ENCODE data around the gene MARK3. TPM values are rescaled to one million over a fixed set of nuclear protein-coding genes. Genes with fewer than 3 reads are reported as not detected.
"Not testable (repeated sequence)": the region's sequence is repeated elsewhere in the genome, so short reads cannot be mapped to it uniquely, and the experiment has no call there.

Gene MARK3
- total RNA-seq, 2 experiments from 2014 or later, result 76.0 to 84.2 TPM

- peaks cover 9% of the 10 kb centered on the region for H3K27me3 Mint-ChIP-seq
- no peak overlapping the region for H3K27ac Mint-ChIP-seq
- CTCF ChIA-PET, result no interaction called here
- POLR2A ChIA-PET, result interaction anchor here (7.7 kb wide), 1 partner anchor 14 kb away, joined by 69 read pairs; the partner anchor contains the start of gene EIF5
- no peaks in the 10 kb centered on the region for H3K9me3 Mint-ChIP-seq
- peaks cover 20% of the 10 kb centered on the region for H3K36me3 Mint-ChIP-seq (ENCODE audit: low read depth)
- H3K4me3 Mint-ChIP-seq, result no peak overlapping the region
- no peak for DNase-seq
- H3K4me1 Mint-ChIP-seq, result peaks cover 1% of the 10 kb centered on the region
Observed at GRCh38 chr14:103348154-103348553, 37.1 kb upstream of the MARK3 start.

- Mint-ChIP-seq H3K27ac (no peak overlapping the region), H3K4me1 (peaks cover 1% of the 10 kb centered on the region), H3K4me3 (no peak overlapping the region), H3K36me3 (ENCODE audit: low read depth) (peaks cover 2% of the 10 kb centered on the region), H3K9me3 (no peaks in the 10 kb centered on the region), H3K27me3 (peaks cover 13% of the 10 kb centered on the region)
- no peak for DNase-seq
- CTCF ChIA-PET, result no interaction called here
- POLR2A ChIA-PET, result no interaction called here
Observed at GRCh38 chr14:103349982-103350381, 35.2 kb upstream of the MARK3 start.

GRCh38 chr14:103353362-103353761, 31.9 kb upstream of the MARK3 start:
- no peak for DNase-seq
- Mint-ChIP-seq H3K9me3 (no peaks in the 10 kb centered on the region), H3K27ac (no peak overlapping the region), H3K27me3 (peaks cover 15% of the 10 kb centered on the region), H3K4me3 (no peak overlapping the region), H3K36me3 (ENCODE audit: low read depth) (no peaks in the 10 kb centered on the region), H3K4me1 (peaks cover 9% of the 10 kb centered on the region)
- ChIA-PET CTCF (no interaction called here), POLR2A (no interaction called here)

GRCh38 chr14:103354141-103354540, 31.1 kb upstream of the MARK3 start:
- Mint-ChIP-seq H3K27me3 (peaks cover 15% of the 10 kb centered on the region), H3K4me3 (no peak overlapping the region), H3K36me3 (ENCODE audit: low read depth) (no peaks in the 10 kb centered on the region), H3K9me3 (no peaks in the 10 kb centered on the region), H3K27ac (no peak overlapping the region), H3K4me1 (peaks cover 9% of the 10 kb centered on the region)
- DNase-seq, result no peak
- POLR2A ChIA-PET, result interaction anchor here (0.7 to 1.2 kb wide), 2 partner anchors 19 to 20 kb away, joined by 3 read pairs; partner anchors contain the start of gene EIF5
- CTCF ChIA-PET, result interaction anchor here (1.2 kb wide), 1 partner anchor 276 kb away, joined by 6 read pairs; no protein-coding TSS in a partner anchor

- Mint-ChIP-seq H3K27ac (peak overlapping the region; percentile 2), H3K9me3 (peaks cover 5% of the 10 kb centered on the region), H3K36me3 (ENCODE audit: low read depth) (peaks cover 6% of the 10 kb centered on the region), H3K4me1 (peaks cover 9% of the 10 kb centered on the region), H3K4me3 (no peak overlapping the region), H3K27me3 (peaks cover 11% of the 10 kb centered on the region)
- no peak for DNase-seq
- POLR2A ChIA-PET, result interaction anchor here (1.1 kb wide), 1 partner anchor 10 kb away, joined by 4 read pairs; no protein-coding TSS in a partner anchor
- CTCF ChIA-PET, result no interaction called here
Observed at GRCh38 chr14:103356024-103356682, 29.1 kb upstream of the MARK3 start.

GRCh38 chr14:103357552-103357951, 27.7 kb upstream of the MARK3 start:
- not testable (repeated sequence) for H3K4me3 Mint-ChIP-seq; H3K27me3 Mint-ChIP-seq; H3K36me3 Mint-ChIP-seq (ENCODE audit: low read depth); DNase-seq; H3K27ac Mint-ChIP-seq
- Mint-ChIP-seq H3K4me1 (peaks cover 13% of the 10 kb centered on the region), H3K9me3 (peaks cover 11% of the 10 kb centered on the region)
- ChIA-PET POLR2A (interaction anchor here (1.2 to 1.8 kb wide), 3 partner anchors 9 to 23 kb away, joined by 4 to 5 read pairs (median 4); partner anchors contain the start of gene EIF5), CTCF (interaction anchor here (0.6 to 0.7 kb wide), 2 partner anchors 70 to 748 kb away, joined by 3 to 6 read pairs; no protein-coding TSS in a partner anchor)

GRCh38 chr14:103360548-103360947, 24.7 kb upstream of the MARK3 start:
- DNase-seq, result no peak
- Mint-ChIP-seq H3K4me1 (peaks cover 13% of the 10 kb centered on the region), H3K27ac (no peak overlapping the region), H3K36me3 (ENCODE audit: low read depth) (peaks cover 18% of the 10 kb centered on the region), H3K9me3 (peaks cover 25% of the 10 kb centered on the region), H3K27me3 (peaks cover 14% of the 10 kb centered on the region), H3K4me3 (no peak overlapping the region)
- ChIA-PET POLR2A (no interaction called here), CTCF (no interaction called here)

- Mint-ChIP-seq H3K4me3 (no peak overlapping the region), H3K27me3 (peaks cover 14% of the 10 kb centered on the region), H3K36me3 (ENCODE audit: low read depth) (peaks cover 18% of the 10 kb centered on the region), H3K9me3 (peaks cover 25% of the 10 kb centered on the region), H3K4me1 (peaks cover 8% of the 10 kb centered on the region), H3K27ac (peak overlapping the region; percentile 2)
- no peak for DNase-seq
- ChIA-PET CTCF (interaction anchor here (1.7 kb wide), 1 partner anchor 257 kb away, joined by 4 read pairs; no protein-coding TSS in a partner anchor), POLR2A (no interaction called here)
Observed at GRCh38 chr14:103361867-103362266, 23.3 kb upstream of the MARK3 start.

- POLR2A ChIA-PET, result no interaction called here
- H3K4me1 Mint-ChIP-seq, result peaks cover 4% of the 10 kb centered on the region
- no peak overlapping the region for H3K27ac Mint-ChIP-seq
- H3K9me3 Mint-ChIP-seq, result peaks cover 25% of the 10 kb centered on the region
- no peak overlapping the region for H3K4me3 Mint-ChIP-seq
- CTCF ChIA-PET, result interaction anchor here (0.5 to 1.7 kb wide), 2 partner anchors 49 to 258 kb away, joined by 3 to 4 read pairs; no protein-coding TSS in a partner anchor
- no peak for DNase-seq
- H3K27me3 Mint-ChIP-seq, result peaks cover 12% of the 10 kb centered on the region
- peaks cover 18% of the 10 kb centered on the region for H3K36me3 Mint-ChIP-seq (ENCODE audit: low read depth)
Observed at GRCh38 chr14:103362780-103363179, 22.4 kb upstream of the MARK3 start.

- Mint-ChIP-seq H3K9me3 (peaks cover 18% of the 10 kb centered on the region), H3K4me3 (no peak overlapping the region), H3K4me1 (peaks cover 2% of the 10 kb centered on the region), H3K27ac (no peak overlapping the region), H3K36me3 (ENCODE audit: low read depth) (peaks cover 10% of the 10 kb centered on the region), H3K27me3 (peaks cover 11% of the 10 kb centered on the region)
- ChIA-PET CTCF (no interaction called here), POLR2A (interaction anchor here (1.4 kb wide), 1 partner anchor 9 kb away, joined by 4 read pairs; no protein-coding TSS in a partner anchor)
- no peak for DNase-seq
Observed at GRCh38 chr14:103366741-103367140, 18.5 kb upstream of the MARK3 start.

GRCh38 chr14:103367995-103368394, 17.2 kb upstream of the MARK3 start:
- peaks cover 11% of the 10 kb centered on the region for H3K9me3 Mint-ChIP-seq
- CTCF ChIA-PET, result no interaction called here
- DNase-seq, result no peak
- H3K27ac Mint-ChIP-seq, result no peak overlapping the region
- POLR2A ChIA-PET, result interaction anchor here (0.6 to 1.5 kb wide), 2 partner anchors 9 to 56 kb away, joined by 3 read pairs; no protein-coding TSS in a partner anchor
- H3K27me3 Mint-ChIP-seq, result peaks cover 14% of the 10 kb centered on the region
- no peak overlapping the region for H3K4me3 Mint-ChIP-seq
- peaks cover 3% of the 10 kb centered on the region for H3K4me1 Mint-ChIP-seq
- peaks cover 7% of the 10 kb centered on the region for H3K36me3 Mint-ChIP-seq (ENCODE audit: low read depth)

GRCh38 chr14:103370087-103370486, 15.1 kb upstream of the MARK3 start:
- DNase-seq, result no peak
- Mint-ChIP-seq H3K27ac (no peak overlapping the region), H3K27me3 (peaks cover 7% of the 10 kb centered on the region), H3K36me3 (ENCODE audit: low read depth) (no peaks in the 10 kb centered on the region), H3K9me3 (no peaks in the 10 kb centered on the region), H3K4me3 (no peak overlapping the region), H3K4me1 (peaks cover 5% of the 10 kb centered on the region)
- CTCF ChIA-PET, result interaction anchor here (0.7 to 1.1 kb wide), 2 partner anchors 21 to 192 kb away, joined by 3 to 4 read pairs; no protein-coding TSS in a partner anchor
- POLR2A ChIA-PET, result no interaction called here

- peaks cover 5% of the 10 kb centered on the region for H3K27me3 Mint-ChIP-seq
- POLR2A ChIA-PET, result no interaction called here
Observed at GRCh38 chr14:103372017-103372416, 13.2 kb upstream of the MARK3 start.

More at GRCh38 chr14:103372017-103372416, 13.2 kb upstream of the MARK3 start:
- Mint-ChIP-seq H3K4me1 (peaks cover 5% of the 10 kb centered on the region), H3K9me3 (no peaks in the 10 kb centered on the region), H3K27ac (peak overlapping the region; percentile 44), H3K36me3 (ENCODE audit: low read depth) (no peaks in the 10 kb centered on the region), H3K4me3 (no peak overlapping the region)
- CTCF ChIA-PET, result no interaction called here
- no peak for DNase-seq

All from activated CD4-positive, alpha-beta memory T cell treated with anti-CD3 and anti-CD28 coated beads, Interleukin-2, amount 10 ng/mL, durations not matched to agents 7 days and 5 days (primary cell).